Endometrial microvascular endothelial cells (primary cell): ENCODE results near the gene CEP135. TPM values are rescaled to one million over a fixed set of nuclear protein-coding genes. Genes with fewer than 3 reads are reported as not detected.
"Not testable (repeated sequence)": the region's sequence is repeated elsewhere in the genome, so short reads cannot be mapped to it uniquely, and the experiment has no call there.

Experiments
- in situ Hi-C: cut with HindIII; loops from 2 replicates; pipeline ENCODE4 v1.10.0; 2017; ENCODE audit warnings: low sequenced_read_pairs, low pct_unique_long_range_greater_than_20kb; ENCODE audit errors: inconsistent ontology term
- total RNA-seq: library from RNA; depleted of rRNA; stranded (reverse); fragments of >200 nt; gene quantifications from one replicate; pipeline ENCODE4 v1.2.3, GENCODE V29; 2015; ENCODE audit errors: inconsistent ontology term

The CEP135 gene
- total RNA-seq, 1 donor from 2014 or later: 14.4 TPM

DNA sequence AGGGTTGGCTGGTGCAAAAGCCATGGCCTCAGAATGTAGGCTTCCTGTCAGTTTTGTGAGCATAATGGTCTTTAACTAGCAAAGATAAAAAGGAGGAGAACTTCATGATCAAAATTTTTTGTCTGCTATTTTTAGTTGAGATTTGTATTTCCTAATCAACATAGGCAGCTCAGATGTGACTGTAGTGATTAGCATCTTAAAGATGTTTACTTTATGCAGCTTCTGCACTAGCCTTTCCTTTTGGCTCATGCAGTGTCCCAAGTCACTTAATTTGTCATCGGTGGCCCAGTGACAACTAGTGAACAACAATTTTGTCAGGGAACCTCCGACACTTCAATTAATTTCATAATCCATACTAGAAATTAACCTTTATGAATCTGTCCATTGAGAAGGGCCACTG is 109.8 kb downstream of the CEP135 start:
- in situ Hi-C loops: no loop called here

DNA sequence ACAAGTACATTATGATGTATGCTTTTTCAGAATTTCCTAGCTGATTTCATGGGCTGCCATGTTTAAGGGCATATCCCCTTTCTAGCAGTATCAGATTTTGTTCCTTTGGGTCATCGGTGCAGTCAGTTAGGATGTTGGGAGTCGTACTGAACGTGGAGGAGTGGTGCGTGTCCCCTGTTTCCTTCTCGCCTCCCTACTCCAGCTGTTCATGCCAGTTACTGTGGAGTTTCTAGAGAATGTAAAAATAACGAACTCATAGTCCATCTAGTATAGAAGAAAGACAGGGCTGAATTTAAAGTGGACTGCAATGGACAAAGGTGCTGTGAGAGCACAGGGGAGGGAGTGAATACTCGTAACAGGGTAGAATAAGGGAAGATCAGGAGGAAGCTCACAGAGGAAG is 111.3 kb downstream of the CEP135 start:
- in situ Hi-C loops: no loop called here

GRCh38 chr4:56062106-56062505 is 113.4 kb downstream of the CEP135 start:
- in situ Hi-C loops: no loop called here

DNA sequence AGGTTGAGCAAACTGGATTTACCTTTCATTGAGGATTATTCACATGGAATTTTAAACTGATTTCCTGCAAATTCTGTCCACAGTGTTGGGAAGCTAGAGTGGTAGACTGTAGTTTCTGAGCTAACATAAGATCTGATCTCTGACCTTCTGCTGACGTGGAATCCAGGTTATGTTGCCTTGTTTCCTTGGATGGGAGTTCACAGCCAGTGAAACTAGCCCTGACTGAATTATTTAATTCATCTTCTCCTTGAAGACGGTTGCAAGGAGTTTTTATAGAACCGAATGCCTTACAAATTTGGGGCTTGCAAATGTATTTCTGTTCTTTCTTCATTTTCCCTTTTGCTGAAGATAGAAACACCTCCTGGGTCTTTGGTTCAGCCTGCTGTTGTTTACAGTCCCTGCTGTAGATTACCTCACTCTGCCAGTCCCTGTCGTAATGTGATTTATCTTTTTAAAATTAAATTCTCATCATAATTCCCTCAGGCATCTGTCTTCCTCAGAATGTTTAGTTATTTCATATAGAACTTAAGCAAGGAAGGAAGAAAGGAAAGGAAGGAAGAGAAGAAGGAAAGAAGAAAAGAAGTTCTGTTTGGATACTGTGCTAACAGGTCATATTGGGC is 113.9 kb downstream of the CEP135 start:
- in situ Hi-C loops: no loop called here

GRCh38 chr4:56066493-56066892 is 117.7 kb downstream of the CEP135 start:
- in situ Hi-C loops: no loop called here

DNA sequence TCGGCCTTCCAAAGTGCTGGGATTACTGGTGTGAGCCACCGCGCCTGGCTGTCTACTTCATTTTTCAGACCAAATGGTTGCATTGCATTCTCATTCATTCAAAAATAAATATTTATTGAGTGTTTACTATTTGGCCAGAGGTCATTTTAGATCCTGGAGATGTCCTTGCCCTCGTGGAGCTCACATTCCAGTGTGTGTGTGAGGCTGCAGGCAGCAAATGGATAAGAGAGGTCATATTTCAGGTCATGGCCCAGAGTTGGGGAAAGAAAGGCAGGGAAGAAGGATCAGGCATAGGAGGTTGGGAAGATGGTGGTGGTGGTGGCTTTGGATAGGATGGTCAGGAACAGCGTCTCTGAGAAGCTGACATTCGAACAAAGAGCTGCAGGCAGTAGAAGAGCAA is 119.1 kb downstream of the CEP135 start:
- in situ Hi-C loops: no loop called here

DNA sequence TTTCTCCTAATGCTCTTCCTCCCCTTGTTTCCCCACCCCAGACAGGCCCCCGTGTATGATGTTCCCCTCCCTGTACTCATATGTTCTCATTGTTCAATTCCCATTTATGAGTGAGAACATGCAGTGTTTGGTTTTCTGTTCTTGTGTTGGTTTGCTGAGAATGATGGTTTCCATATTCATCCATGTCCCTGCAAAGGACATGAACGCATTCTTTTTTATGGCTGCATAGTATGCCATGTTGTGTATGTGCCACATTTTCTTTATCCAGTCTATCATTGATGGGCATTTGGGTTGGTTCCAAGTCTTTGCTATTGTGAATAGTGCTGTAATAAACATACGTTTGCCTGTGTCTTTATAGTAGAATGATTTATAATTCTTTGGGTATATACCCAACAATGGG is 124.0 kb downstream of the CEP135 start:
- in situ Hi-C loops: not testable (repeated sequence)

DNA sequence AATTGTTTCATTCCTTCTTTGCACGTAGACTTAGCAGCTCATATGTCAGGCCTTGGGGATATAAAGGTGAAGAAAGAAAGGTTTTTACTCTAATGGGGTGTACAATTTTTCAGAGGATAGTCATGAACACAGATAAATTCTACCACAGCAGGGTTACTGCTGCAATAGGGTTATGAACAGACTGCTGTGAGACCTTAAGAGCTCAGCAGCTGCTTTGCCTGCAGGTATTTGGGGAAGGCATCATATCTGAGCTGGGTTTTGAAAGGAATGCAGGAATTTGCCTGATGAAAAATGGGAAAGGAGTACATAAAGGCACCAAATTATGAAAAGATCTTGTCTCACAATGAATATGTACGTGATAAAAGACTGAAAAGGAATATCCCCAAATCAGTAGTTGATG is 128.9 kb downstream of the CEP135 start:
- in situ Hi-C loops: no loop called here

DNA sequence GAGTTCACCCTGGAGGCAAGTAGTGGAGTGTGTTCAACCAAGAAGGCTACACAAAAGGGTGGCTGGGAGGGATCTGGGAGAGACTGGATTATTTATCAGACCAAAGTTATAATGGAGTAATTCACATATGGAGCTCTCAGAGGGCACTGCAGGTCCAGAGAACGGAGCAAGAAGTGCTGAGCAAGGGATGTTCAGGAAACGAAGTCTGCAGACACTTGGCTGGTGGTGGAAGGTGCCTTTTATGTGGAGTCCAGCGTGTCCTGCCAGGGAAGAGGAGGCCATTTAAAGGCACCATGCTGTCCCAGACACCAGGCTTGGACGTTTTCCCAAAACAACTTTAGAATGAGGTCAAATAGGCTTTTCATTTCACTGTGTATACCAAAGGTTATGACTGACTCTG is 130.1 kb downstream of the CEP135 start:
- in situ Hi-C loops: no loop called here

DNA sequence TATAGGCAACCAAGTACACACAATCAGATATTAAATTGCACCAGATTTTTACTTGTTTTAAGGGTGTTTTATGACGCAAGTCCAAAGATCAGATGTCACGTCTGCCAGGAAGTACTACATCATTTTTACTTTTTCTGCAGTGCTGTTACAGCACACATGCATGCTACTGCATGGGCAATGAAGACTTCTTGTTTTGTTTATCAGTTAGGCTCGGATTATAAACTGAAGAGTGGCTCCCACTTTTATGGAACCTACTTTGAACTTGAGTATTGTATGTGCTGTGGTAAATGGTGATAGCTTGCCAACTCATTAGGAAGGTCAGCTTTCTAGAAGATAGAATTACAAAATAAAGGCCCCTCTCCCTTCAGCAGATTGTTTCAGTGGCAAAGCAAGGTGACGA is 131.6 kb downstream of the CEP135 start:
- in situ Hi-C loops: no loop called here

DNA sequence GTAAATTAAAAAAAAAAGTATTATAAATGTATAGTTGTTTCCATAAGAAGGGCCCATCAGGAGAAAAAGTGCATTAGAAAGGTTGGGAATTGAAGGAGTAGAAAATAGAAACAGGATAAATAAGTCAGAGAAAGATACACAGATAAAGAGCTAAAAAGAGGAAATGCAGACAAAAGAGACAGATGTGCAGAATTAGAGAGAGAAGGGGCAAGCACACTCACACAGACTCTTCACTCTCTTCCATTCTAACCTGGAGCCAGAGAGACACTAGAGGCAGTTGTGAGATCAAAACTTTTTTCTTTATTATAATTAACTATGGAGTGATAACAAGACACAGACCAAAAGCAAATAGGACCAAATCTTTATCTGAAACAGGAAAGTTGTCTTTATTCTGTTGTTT is 134.1 kb downstream of the CEP135 start:
- in situ Hi-C loops: no loop called here

Other genes with a start within 250 kb of the CEP135 start
- gene EXOC1L, start 129.2 kb upstream of the CEP135 start, total RNA-seq: not detected
- 37.2 TPM for gene EXOC1, start 95.3 kb upstream of the CEP135 start, total RNA-seq